Measurements from ENCODE around the gene DYRK1A.

The DYRK1A gene

GRCh38 chr21:37385179-37385765 is 18.7 kb downstream of the DYRK1A start:
- no peak for DNase-seq (ENCODE audit: low read depth)

GRCh38 chr21:37386151-37386550 is 19.6 kb downstream of the DYRK1A start:
- no peak for DNase-seq (ENCODE audit: low read depth)

- no peak for DNase-seq (ENCODE audit: low read depth)
Observed at GRCh38 chr21:37389456-37389855, 22.9 kb downstream of the DYRK1A start.

- DNase-seq (ENCODE audit: low read depth): no peak
Observed at GRCh38 chr21:37391666-37392065, 25.1 kb downstream of the DYRK1A start.

GRCh38 chr21:37392441-37392840 is 25.9 kb downstream of the DYRK1A start:
- DNase-seq (ENCODE audit: low read depth): no peak

DNA sequence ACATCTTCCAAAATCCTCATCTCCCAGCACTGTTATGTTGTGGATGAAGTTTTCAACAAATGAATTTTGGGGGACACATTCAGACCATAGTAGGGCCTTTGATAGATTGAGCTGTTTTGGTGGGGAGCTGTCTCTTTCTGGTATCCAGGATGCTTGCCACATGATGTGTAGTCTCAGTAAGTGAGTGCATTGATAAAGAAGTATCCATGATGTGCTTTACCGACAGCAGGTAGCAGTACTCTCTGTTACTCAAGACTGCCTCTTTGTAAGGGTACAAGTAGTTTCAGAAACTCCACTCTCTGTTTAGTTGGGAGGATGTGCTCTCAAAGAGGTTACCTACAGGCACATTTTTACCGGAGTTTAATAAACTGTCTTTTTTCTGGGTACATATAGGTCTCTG is 26.5 kb downstream of the DYRK1A start:
- DNase-seq (ENCODE audit: low read depth): no peak

DNA sequence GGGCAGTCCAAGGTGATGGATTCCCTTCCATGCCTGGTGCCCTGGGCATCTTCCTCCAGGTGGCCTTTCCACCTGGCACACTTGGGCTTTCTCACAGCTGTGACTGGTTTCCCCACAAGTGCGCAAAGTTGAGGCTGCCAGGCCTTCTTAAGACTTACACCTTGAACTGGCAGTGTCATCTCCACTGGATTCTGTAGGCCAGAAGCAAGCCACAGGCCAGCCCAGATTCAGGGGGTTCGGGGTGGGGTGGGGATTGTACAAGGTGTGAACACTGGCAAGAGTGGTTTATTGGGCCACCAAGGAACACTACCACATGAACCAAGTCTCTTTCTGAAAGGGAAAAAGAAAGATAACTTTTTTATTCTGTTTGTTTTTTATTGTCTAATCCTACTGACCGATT is 27.2 kb downstream of the DYRK1A start:
- no peak for DNase-seq (ENCODE audit: low read depth)

GRCh38 chr21:37395961-37396360 is 29.4 kb downstream of the DYRK1A start:
- DNase-seq (ENCODE audit: low read depth): no peak

DNA sequence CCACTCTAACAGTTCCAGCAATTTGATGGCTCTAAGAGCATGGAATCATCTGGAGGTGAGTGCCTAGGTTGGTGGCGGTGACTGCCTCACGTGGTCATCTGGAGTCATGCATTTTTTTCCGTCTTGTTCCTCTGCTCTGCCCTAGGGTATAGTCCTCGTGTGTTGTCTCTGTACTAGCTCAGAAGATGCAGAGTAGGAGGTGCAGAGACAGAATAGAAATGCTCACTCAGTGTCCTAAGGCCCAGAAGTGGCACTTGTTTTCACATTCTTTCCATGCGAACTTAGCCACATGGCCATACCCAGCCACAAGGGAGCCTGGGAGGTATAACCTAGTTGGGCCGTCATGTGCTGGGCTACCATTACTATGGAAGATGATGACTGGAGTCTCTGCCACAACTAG is 30.3 kb downstream of the DYRK1A start:
- no peak for DNase-seq (ENCODE audit: low read depth)

DNA sequence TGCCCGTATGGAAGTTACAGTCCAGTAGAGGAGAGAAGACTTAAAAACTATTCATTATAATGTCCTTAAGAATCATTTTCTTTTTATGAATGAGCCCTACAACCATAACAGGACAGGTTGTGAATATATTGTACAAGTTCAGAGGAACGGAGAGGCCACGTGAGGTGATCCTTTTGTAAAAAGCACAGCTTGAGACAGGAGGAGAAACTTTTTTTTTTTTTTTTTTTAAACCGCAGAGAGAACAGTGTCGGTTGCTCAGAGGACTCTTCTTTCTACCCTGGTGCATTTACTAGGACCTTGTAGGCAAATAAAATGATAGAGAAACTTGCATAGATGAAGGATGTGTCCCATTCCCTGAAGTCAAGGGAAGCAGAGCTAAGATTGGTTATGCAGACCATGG is 32.1 kb downstream of the DYRK1A start:
- no peak for DNase-seq (ENCODE audit: low read depth)

- DNase-seq (ENCODE audit: low read depth): no peak
Observed at GRCh38 chr21:37402251-37402867, 35.8 kb downstream of the DYRK1A start.

DNA sequence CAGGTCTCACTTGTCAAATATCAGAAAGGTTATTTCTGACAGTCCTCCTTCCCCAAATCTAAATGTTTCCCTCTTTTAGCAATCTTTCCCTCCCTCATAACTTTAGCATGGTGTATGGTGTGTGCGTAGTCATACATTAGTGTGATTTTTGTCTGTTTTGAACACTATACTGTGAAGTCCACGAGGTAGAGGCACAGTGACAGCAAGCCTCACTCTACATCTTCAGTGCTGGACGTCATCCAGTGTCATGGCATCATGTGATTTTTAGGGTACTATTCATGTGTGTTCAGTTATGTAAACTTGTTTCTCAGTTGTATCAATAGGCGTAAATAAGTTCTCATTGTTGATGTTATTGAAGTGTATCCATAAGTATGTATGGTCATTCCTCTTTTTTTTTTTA is 39.1 kb downstream of the DYRK1A start:
- no peak for DNase-seq (ENCODE audit: low read depth)

DNA sequence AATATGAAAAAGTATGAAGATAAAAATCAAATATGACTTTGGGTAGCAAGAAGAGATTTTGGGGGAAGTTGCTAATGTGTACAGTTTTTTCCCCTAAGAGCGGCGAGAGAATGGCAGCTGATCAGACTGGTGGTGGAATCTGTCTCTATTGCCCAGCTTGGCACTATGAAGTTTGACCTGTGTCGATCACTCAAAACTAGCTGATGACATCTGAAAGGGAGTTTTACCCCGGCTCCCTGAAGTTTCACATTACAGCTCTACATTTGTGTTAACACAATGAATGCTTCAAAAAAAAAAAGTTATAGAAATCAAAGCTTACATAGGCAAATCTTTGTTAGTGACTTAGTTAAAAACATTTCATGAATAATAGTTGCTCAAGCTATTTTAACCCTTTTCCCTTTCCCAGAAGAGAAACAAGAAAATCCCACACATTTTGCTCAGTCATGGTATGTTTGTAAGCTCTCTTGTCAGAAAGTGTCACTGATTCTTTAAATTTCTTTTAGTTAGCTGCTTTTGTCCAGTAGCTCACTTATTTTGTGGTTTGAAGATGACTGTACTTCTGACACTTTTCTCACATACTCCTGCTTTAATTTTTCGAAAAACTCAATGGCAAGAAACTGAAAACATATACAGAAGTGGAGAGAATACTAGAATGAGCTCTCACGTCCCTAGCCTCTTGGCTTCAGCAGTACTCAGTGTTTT is 41.3 kb downstream of the DYRK1A start:
- no peak for DNase-seq (ENCODE audit: low read depth)

DNA sequence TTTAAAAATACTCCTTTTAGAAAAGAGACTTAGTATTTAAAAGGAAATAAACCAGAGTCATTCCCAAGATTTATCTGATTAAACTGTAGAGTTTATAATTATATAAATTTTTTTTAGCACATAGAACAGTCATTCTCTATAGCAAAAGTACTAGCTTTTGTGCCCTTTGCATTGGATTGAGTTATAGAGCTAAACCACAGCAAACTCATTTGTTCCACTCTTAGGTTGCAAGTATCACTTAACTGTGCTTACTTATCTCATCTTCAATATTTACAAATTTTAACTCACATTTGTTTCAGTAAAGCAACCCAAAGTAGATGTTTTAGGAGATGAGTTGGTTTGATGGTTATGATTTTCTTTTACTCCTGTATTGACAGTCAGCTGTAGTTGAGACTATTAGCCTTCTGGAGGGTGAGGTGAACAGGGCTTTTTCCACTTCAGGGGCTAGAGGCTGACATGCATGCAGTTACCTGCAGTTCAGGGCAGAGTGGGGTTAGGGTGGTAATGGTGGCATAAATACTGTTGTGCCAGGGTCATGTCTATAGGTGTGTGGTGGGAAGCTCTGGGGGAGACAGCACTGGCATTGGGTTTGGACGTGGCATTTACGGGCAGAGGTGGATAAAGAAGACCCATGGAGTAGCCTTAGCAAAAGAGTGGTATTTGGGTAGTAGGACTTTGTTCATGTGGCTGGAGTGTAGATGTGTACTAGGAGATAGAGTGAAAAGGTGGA is 42.1 kb downstream of the DYRK1A start:
- DNase-seq (ENCODE audit: low read depth): no peak

DNA sequence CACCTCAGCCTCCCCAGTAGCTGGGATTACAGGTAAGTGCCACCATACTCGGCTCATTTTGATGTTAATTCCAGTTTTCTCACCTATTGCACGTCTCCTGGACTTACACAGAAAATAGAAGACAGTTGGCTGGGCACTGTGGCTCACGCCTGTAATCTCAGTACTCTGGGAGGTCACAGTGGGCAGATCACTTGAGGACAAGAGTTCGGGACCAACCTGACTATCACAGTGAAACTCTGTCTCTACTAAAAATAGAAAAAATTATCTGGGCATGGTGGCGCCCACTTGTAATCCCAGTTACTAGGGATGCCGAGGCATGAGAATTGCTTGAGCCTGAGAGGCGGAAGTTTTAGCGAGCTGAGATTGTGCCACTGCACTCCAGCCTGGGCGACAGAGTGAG is 44.1 kb downstream of the DYRK1A start:
- no peak for DNase-seq (ENCODE audit: low read depth)

DNA sequence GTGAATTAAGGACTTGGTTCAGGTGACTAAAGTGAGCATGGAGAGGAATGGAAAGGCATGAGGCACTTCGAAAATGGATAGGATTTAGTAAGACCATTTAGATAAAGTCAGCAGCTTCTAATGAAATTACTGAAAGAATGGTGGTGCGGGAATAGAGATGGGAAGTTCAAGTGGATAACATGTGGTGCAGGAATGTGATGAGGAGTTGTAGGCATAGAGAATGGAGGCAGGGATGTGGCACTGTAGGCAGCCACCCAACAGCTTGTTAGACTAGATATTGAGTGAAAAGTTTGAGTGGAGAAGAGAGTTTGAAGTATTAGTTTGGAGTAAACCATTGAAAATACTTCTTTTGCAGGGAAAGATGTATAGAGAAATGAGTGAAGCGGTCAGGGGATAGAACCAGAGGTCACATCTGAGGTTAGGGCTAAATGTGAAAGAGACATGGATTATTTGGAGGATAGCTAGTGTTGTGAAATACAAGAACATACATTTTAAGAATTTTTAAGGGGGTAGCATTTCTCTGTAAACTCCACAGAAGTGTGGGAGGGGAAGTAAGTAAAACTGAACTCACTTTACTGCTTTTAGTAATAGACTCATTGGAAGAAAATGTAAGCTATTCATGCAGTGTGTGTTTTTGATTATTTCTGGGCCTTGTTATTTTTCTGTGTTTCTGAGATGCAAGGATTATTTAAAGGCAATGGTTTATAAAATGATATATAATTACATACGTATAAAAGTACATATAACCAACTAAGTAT is 46.2 kb downstream of the DYRK1A start:
- no peak for DNase-seq (ENCODE audit: low read depth)

DNA sequence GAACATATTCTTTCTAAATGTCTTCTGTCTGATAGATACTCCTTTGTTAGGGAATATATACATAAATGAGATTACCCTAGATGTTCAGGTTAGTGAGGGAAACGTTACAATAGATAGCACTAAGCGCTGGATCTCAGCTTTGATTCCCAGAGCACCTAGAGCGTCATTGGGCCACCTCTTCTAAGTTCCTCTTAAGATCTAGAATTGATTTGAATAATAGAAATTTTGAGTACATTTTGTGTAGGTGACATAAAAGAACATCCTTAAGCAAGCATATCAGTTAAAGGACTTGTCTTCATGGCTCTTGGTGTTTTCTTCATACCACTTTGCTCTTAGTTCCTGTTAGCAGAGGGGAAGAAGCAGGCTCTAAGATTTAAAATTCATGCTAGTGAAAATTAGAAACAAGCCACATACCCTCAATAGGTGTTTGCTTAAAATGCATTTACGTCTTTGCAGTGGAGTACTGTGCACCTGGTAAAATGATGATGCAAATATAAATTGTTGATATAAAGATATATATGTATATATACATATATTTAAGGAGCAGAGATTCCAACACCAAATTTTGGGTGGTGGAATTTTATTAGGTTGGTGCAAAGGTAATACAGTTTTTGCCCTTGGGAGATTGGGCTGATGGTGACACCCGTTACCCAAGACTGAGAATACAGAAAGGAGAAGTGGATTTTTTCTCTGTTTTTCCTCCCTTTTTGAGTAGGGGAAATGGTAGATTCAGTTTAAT is 47.1 kb downstream of the DYRK1A start:
- no peak for DNase-seq (ENCODE audit: low read depth)

DNA sequence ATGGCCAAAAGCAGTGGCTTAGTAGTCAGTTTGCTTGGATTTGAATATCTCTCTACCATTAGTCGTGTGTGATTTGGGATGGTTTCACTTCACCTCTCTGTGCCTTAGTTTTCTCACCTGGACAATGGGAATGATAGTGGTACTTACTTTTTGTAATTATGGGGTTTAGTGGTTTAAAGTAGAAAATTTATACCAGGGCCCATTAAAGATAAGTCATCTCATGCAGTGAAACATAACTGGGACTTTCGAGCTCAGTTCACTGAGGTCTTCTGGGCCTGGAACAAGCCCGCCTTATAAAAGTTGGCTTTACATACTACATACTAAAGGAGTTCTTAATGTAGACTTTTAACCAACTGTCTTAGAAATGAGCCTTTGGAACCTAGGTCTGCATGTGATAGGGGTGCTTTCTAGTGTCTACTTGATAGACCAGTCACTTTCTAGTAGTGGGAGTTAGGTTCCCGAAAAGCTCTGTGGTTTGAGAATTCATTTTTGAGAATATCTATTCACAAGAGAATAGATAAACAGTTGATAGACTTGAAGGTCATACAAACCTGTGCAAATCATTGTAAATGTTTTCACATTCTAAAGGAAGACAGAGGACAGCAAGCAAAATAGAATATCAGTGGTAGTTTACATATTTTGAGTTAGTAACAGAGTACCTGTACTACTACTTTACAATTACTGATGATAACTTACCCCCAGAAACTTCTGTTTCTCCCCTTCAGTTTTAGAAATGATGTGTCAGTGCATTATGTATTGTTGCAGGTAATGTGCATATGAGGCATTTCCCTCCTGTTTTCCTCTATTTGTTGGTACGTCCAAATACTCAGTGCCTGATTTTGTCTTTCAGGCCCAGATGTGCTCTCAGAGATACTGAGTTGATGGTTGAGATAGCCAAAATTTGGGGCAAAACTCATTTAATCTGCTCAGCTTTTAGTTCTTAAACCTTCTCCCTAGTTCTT is 48.0 kb downstream of the DYRK1A start:
- no peak for DNase-seq (ENCODE audit: low read depth)

DNA sequence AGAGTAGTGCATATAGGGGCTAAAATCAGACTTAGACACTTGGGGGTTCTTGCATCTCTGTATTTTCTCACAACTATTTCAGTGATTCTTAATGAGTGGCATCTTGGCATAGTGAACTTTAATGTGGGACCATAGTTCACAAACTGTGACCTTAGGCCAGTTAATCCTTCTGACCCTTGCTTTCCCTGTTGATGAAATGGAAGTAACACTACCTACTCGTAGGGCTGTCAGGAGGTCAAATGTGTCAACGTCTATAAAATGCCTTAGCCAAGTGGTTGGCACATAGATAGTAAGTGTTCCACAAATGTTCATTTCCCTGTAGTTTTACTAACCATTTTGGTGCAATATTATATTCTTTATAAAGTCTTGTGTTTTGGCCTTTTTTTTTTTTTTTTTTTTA is 49.4 kb downstream of the DYRK1A start:
- DNase-seq (ENCODE audit: low read depth): no peak

- no peak for DNase-seq (ENCODE audit: low read depth)
Observed at GRCh38 chr21:37416914-37417313, 50.3 kb downstream of the DYRK1A start.

Measured in stimulated activated CD8-positive, alpha-beta memory T cell treated with anti-CD3 and anti-CD28 coated beads, Interleukin-12 subunit alpha, Interleukin-12 subunit beta, amount 100 ng/mL, for 1 hour (primary cell).